ENCODE data around the gene FBN2. TPM values are rescaled to one million over a fixed set of nuclear protein-coding genes. Genes with fewer than 3 reads are reported as not detected.
"Not testable (repeated sequence)": the region's sequence is repeated elsewhere in the genome, so short reads cannot be mapped to it uniquely, and the experiment has no call there.

The FBN2 gene
- total RNA-seq, 2 donors from 2014 or later = 1.8 to 1.9 TPM

- H3K4me3 ChIP-seq = no peak overlapping the region
- TF ChIP-seq CTCF (IDR thresholded peaks at IDR 0.05) = no peak
- H3K9me3 ChIP-seq = no peaks in the 10 kb centered on the region
- no peaks in the 10 kb centered on the region for H3K27me3 ChIP-seq
- H3K4me1 ChIP-seq = no peaks in the 10 kb centered on the region
- no peaks in the 10 kb centered on the region for H3K36me3 ChIP-seq
- intact Hi-C loops (cut with DNase I) = no loop called here
- no peak overlapping the region for H3K27ac ChIP-seq
- no peak for DNase-seq
- H3K9ac ChIP-seq (ENCODE audit: low read depth in 2 of 2, low read length in 2 of 2) = no peak overlapping the region
Measured at GRCh38 chr5:128328007-128328406, 210.0 kb downstream of the FBN2 start.

GRCh38 chr5:128321418-128321817 is 216.6 kb downstream of the FBN2 start:
- intact Hi-C loops (cut with DNase I); H3K27me3 ChIP-seq; H3K36me3 ChIP-seq; H3K4me1 ChIP-seq; DNase-seq; H3K9me3 ChIP-seq; H3K9ac ChIP-seq (ENCODE audit: low read depth in 2 of 2, low read length in 2 of 2); H3K4me3 ChIP-seq; H3K27ac ChIP-seq: not testable (repeated sequence)

GRCh38 chr5:128318691-128319090 is 219.4 kb downstream of the FBN2 start:
- no peak overlapping the region for H3K9ac ChIP-seq (ENCODE audit: low read depth in 2 of 2, low read length in 2 of 2)
- TF ChIP-seq CTCF (IDR thresholded peaks at IDR 0.05) = no peak

GRCh38 chr5:128317481-128317880 is 220.6 kb downstream of the FBN2 start:
- no peak for DNase-seq
- Histone ChIP-seq H3K27ac (no peak overlapping the region), H3K9me3 (no peaks in the 10 kb centered on the region), H3K36me3 (no peaks in the 10 kb centered on the region), H3K4me1 (no peaks in the 10 kb centered on the region), H3K9ac (ENCODE audit: low read depth in 2 of 2, low read length in 2 of 2) (no peak overlapping the region), H3K27me3 (no peaks in the 10 kb centered on the region), H3K4me3 (no peak overlapping the region)
- intact Hi-C loops (cut with DNase I) = no loop called here
- TF ChIP-seq CTCF (IDR thresholded peaks at IDR 0.05) = no peak

More at GRCh38 chr5:128318691-128319090, 219.4 kb downstream of the FBN2 start:
- H3K27ac ChIP-seq = no peak overlapping the region
- no peak overlapping the region for H3K4me3 ChIP-seq
- no peaks in the 10 kb centered on the region for H3K36me3 ChIP-seq
- intact Hi-C loops (cut with DNase I) = no loop called here
- no peaks in the 10 kb centered on the region for H3K4me1 ChIP-seq
- no peaks in the 10 kb centered on the region for H3K9me3 ChIP-seq
- DNase-seq = no peak
- H3K27me3 ChIP-seq = no peaks in the 10 kb centered on the region

- DNase-seq = no peak
- H3K4me3 ChIP-seq = no peak overlapping the region
- intact Hi-C loops (cut with DNase I) = no loop called here
- no peaks in the 10 kb centered on the region for H3K4me1 ChIP-seq
- no peak for TF ChIP-seq CTCF (IDR thresholded peaks at IDR 0.05)
- no peak overlapping the region for H3K9ac ChIP-seq (ENCODE audit: low read depth in 2 of 2, low read length in 2 of 2)
- H3K27me3 ChIP-seq = no peaks in the 10 kb centered on the region
- no peak overlapping the region for H3K27ac ChIP-seq
- no peaks in the 10 kb centered on the region for H3K36me3 ChIP-seq
- H3K9me3 ChIP-seq = no peaks in the 10 kb centered on the region
Measured at GRCh38 chr5:128315671-128316070, 222.4 kb downstream of the FBN2 start.

GRCh38 chr5:128305341-128305740 is 232.7 kb downstream of the FBN2 start:
- Histone ChIP-seq H3K9ac (ENCODE audit: low read depth in 2 of 2, low read length in 2 of 2) (no peak overlapping the region), H3K27me3 (no peaks in the 10 kb centered on the region), H3K36me3 (no peaks in the 10 kb centered on the region), H3K4me3 (no peak overlapping the region), H3K27ac (no peak overlapping the region), H3K4me1 (no peaks in the 10 kb centered on the region), H3K9me3 (no peaks in the 10 kb centered on the region)
- DNase-seq = no peak
- intact Hi-C loops (cut with DNase I) = no loop called here
- TF ChIP-seq CTCF (IDR thresholded peaks at IDR 0.05) = no peak

All from colonic mucosa (tissue), 4 donors.